HG02973 (cell line): Measurements from ENCODE around the gene DIPK1C.

Source experiments
- ATAC-seq: cut with Tn5 transposase; IDR thresholded peaks from one replicate; pipeline ENCODE4 v1.9.1; 2021; ENCODE audit warnings: moderate library complexity; ENCODE audit not compliant: unreplicated experiment

Gene DIPK1C

DNA sequence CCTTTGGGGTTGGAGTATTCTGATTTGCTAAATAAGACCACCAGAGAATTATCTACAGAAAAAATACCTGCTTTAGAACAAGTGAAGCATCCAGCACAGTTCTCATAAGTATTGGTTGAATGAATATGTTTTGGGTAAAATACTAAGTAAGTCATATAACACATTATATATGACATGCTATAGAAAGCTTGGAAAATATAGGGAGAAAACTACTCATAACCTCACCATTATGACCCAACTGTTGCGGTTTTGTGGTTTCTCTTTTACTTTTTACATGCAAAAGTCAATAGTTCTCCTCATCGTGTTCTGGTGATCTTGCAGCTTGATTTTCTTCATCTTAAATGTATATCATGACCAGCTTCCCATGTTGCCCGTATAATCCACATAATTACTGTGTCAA is 66.2 kb downstream of the DIPK1C start:
- no peak for ATAC-seq

- ATAC-seq, result no peak
These were observed 67.1 kb downstream of the DIPK1C start for GRCh38 chr18:74389991-74390390.

DNA sequence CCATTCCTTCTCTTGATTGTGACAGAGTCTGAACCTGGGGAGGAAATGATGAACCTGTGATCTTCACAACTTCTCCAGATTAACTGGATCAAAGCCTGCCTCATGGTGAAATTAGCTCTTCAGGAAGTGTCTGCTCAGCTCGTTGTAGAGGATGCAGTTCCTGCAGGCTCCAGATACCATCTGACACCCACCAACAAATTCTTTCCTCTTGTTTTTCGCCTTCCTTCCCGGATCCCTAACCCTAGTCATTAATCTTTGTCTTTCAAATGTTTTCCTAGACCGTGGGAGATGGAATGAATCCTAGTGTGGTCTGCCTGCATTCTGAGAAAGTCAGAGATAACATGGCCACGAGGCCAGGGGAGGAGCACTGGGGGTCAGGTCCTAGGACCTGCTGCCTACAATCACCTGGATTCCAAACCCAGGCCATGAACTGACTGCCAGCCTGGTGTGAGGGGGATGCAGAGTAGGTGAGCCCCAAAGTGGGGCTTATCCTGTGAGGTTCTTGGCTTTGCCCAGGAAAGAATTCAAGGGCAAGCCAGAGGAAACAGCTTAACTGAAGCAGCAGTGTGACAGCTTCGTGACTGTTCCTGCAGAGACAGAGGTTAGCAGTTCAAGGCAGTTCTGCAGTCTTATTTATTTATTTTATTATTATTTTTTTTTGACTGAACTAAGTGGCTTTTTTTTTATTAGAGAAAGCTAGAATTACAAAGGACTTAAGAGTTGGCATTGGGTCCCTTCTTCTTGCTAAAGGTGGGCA is 67.8 kb downstream of the DIPK1C start:
- ATAC-seq, result no peak

DNA sequence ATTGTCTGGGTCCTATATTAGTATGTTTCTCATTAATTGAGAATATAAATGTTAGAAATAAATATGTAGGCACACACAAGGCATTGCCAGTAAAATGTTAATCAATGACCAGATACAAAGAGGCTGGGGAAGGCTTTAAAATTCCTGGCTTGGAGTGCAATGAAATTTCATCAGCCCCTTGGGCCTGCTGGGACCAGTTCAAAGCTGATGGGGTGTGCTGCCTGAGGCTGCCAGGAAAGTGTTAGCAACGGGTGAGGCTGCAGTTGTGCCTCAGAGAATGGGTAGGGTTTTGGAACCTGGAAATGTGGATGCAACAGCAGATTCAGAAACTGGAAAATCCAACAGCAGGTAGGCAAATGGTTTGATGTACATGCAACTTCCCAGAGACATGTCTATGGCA is 68.9 kb downstream of the DIPK1C start:
- ATAC-seq, result no peak

GRCh38 chr18:74387383-74387782 is 69.7 kb downstream of the DIPK1C start:
- no peak for ATAC-seq
